Mesenchymal stem cell (in vitro differentiated cells and primary cell): ENCODE measurements around the gene VIM.
"Not testable (repeated sequence)": the region's sequence is repeated elsewhere in the genome, so short reads cannot be mapped to it uniquely, and the experiment has no call there.

Experiments
- DNase-seq: peaks from one replicate; pipeline ENCODE4 v3.0.0-alpha.2; 2013
- H2AFZ ChIP-seq: one replicate; pipeline ENCODE4 v1.6.1; 2013; ENCODE audit warnings: low read depth, mild to moderate bottlenecking, control low read depth, inconsistent platforms, low read length, moderate library complexity
- H2AK5ac ChIP-seq: 2 replicates; pipeline ENCODE4 v1.6.1; 2013; ENCODE audit warnings: low read length, moderate library complexity, mild to moderate bottlenecking, inconsistent platforms; ENCODE audit not compliant: severe bottlenecking
- H2BK120ac ChIP-seq: one replicate; pipeline ENCODE4 v1.6.1; 2013; ENCODE audit warnings: low read depth, mild to moderate bottlenecking, inconsistent platforms, low read length, moderate library complexity
- H2BK12ac ChIP-seq, 2 experiments: one replicate each; pipeline ENCODE4 v1.6.1; 2013; ENCODE audit warnings: inconsistent platforms in 2 of 2, low read length in 2 of 2, mild to moderate bottlenecking in 2 of 2, moderate library complexity in 2 of 2, control low read depth in 1 of 2
- H2BK15ac ChIP-seq: one replicate; pipeline ENCODE4 v1.6.1; 2013; ENCODE audit warnings: mild to moderate bottlenecking, low read depth, inconsistent platforms; ENCODE audit not compliant: poor library complexity, severe bottlenecking
- H2BK5ac ChIP-seq: 2 replicates; pipeline ENCODE4 v1.6.1; 2013; ENCODE audit warnings: low read depth, mild to moderate bottlenecking, low read length, control low read depth, inconsistent platforms; ENCODE audit not compliant: poor library complexity, severe bottlenecking
- H3K14ac ChIP-seq, 2 experiments: one replicate each; pipeline ENCODE4 v1.6.1; 2013; ENCODE audit warnings: inconsistent platforms in 2 of 2, low read length in 2 of 2, control low read depth in 1 of 2, mild to moderate bottlenecking in 1 of 2, moderate library complexity in 1 of 2
- H3K18ac ChIP-seq, 2 experiments: one replicate each; pipeline ENCODE4 v1.6.1; 2013; ENCODE audit warnings: inconsistent platforms in 2 of 2, low read length in 2 of 2, control low read depth in 1 of 2, low read depth in 1 of 2, mild to moderate bottlenecking in 1 of 2
- H3K23ac ChIP-seq, 2 experiments: one replicate each; pipeline ENCODE4 v1.6.1; 2013; ENCODE audit warnings: inconsistent platforms in 2 of 2, low read length in 2 of 2, mild to moderate bottlenecking in 2 of 2, moderate library complexity in 2 of 2, control low read depth in 1 of 2
- H3K27ac ChIP-seq: 2 replicates; pipeline ENCODE4 v1.5.1; 2013; ENCODE audit warnings: mild to moderate bottlenecking, moderate library complexity, low read length, control low read depth, inconsistent platforms; ENCODE audit not compliant: poor library complexity, severe bottlenecking
- H3K27me3 ChIP-seq, 2 experiments: 2 replicates each; pipeline versions ENCODE4 v1.6.1 to v1.7.0; 2013; ENCODE audit warnings: low read length in 2 of 2, mild to moderate bottlenecking in 2 of 2, moderate library complexity in 2 of 2, control low read depth in 1 of 2, inconsistent platforms in 1 of 2; ENCODE audit not compliant: control insufficient read depth in 1 of 2, insufficient read depth in 1 of 2
- H3K36me3 ChIP-seq, 2 experiments: 2 replicates each; pipeline versions ENCODE4 v1.6.1 to v1.7.0; 2013; ENCODE audit warnings: low read length in 2 of 2, control low read depth in 1 of 2, inconsistent platforms in 1 of 2, low read depth in 1 of 2, mild to moderate bottlenecking in 1 of 2; ENCODE audit not compliant: insufficient read depth in 2 of 2, control insufficient read depth in 1 of 2
- H3K4ac ChIP-seq, 2 experiments: one replicate each; pipeline ENCODE4 v1.6.1; 2013; ENCODE audit warnings: inconsistent platforms in 2 of 2, low read length in 2 of 2, mild to moderate bottlenecking in 2 of 2, moderate library complexity in 2 of 2, control low read depth in 1 of 2, low read depth in 1 of 2
- H3K4me1 ChIP-seq: 2 replicates; pipeline ENCODE4 v1.6.1; 2013; ENCODE audit warnings: low read depth, low read length, control low read depth; ENCODE audit not compliant: control insufficient read depth, insufficient read depth
- H3K4me2 ChIP-seq: 2 replicates; pipeline ENCODE4 v1.6.1; 2013; ENCODE audit warnings: low read length, mild to moderate bottlenecking, inconsistent platforms; ENCODE audit not compliant: poor library complexity, severe bottlenecking
- H3K4me3 ChIP-seq, 2 experiments: 2 replicates each; pipeline versions ENCODE4 v1.5.1 to v1.7.0; 2013; ENCODE audit warnings: low read length in 2 of 2, mild to moderate bottlenecking in 2 of 2, control low read depth in 1 of 2, low read depth in 1 of 2; ENCODE audit not compliant: insufficient read depth in 1 of 2
- H3K79me1 ChIP-seq: replicated peaks from 2 replicates; pipeline ENCODE4 v1.6.1; 2013; ENCODE audit warnings: mild to moderate bottlenecking, control low read depth, low read length, inconsistent platforms; ENCODE audit not compliant: poor library complexity, severe bottlenecking
- H3K9ac ChIP-seq: 2 replicates; pipeline ENCODE4 v1.7.0; 2013; ENCODE audit warnings: mild to moderate bottlenecking, low read length, moderate library complexity
- H3K9me3 ChIP-seq: 2 replicates; pipeline ENCODE4 v1.7.0; 2013; ENCODE audit warnings: mild to moderate bottlenecking, low read length; ENCODE audit not compliant: control insufficient read depth
- H4K8ac ChIP-seq: one replicate; pipeline ENCODE4 v1.6.1; 2013; ENCODE audit warnings: inconsistent platforms, mild to moderate bottlenecking, low read length, moderate library complexity
- H4K91ac ChIP-seq: one replicate; pipeline ENCODE4 v1.6.1; 2013; ENCODE audit warnings: mild to moderate bottlenecking, low read length, inconsistent platforms
- WGBS: methylation state at CpG from one replicate; pipeline ENCODE4 v1.1.7; 2013; ENCODE audit warnings: mixed read lengths; 5-methylcytosine and 5-hydroxymethylcytosine counted together

The VIM gene

DNA sequence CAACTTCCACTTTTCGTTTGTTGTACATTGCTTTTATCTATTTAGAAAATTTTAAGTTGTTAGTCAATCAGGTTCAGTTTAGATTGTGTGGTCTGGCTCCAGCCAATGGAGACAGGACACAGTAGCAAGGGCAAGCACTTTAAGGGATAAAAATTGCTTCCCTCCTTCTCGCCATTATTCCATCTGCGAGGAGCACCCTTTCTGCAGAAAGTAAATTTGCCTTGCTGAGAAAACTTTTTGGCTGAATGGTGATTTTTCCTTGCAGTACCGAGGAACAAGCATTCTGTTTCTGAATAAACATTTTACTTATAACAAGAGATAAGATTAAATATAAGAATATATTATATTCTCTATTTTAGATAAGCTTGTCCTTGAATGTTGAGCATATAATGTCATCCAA lies 34.5 kb downstream of the VIM start:
- Histone ChIP-seq H3K79me1 (no peaks in the 10 kb centered on the region), H3K4ac (no peak overlapping the region), H3K14ac (no peak overlapping the region), H2AFZ (no peak overlapping the region), H3K4me3 (peak overlapping the region in 1 of 2 experiments; percentile 32), H4K91ac (no peak overlapping the region), H3K36me3 (no peaks in the 10 kb centered on the region), H3K27me3 (no peaks in the 10 kb centered on the region), H2AK5ac (no peak overlapping the region), H3K9ac (no peak overlapping the region), H2BK15ac (no peak overlapping the region), H2BK12ac (no peak overlapping the region), H2BK5ac (no peak overlapping the region), H3K9me3 (peaks cover 53% of the 10 kb centered on the region), H3K27ac (no peak overlapping the region), H3K4me1 (no peaks in the 10 kb centered on the region), H2BK120ac (no peak overlapping the region), H3K4me2 (no peak overlapping the region), H3K18ac (no peak overlapping the region), H3K23ac (no peak overlapping the region), H4K8ac (no peak overlapping the region)
- 89% methylated on average over 2 of the region's 4 CpGs for WGBS
- no peak for DNase-seq

DNA sequence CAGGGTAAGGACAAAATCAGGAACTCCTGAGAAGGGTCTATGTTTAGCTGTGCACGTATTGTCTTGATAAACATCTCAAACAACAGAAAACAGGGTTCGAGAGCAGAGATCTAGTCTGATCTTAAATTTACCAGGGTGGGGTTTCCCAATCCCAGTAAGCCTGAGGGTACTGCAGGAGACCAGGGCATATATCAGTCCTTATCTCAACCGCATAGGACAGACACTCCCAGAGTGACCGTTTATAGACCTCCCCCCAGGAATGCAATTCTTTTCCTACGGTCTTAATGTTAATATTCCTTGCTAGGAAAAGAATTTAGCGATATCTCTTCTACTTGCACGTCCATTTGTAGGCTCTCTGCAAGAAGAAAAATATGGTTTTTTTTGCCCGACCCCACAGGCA lies 35.5 kb downstream of the VIM start:
- H4K8ac ChIP-seq, result no peak overlapping the region
- H3K27ac ChIP-seq, result no peak overlapping the region
- no peak overlapping the region for H3K4me2 ChIP-seq
- H3K9me3 ChIP-seq, result peaks cover 53% of the 10 kb centered on the region
- H3K23ac ChIP-seq, result no peak overlapping the region
- 89% methylated on average over 8 of the region's 8 CpGs for WGBS
- no peak overlapping the region for H4K91ac ChIP-seq
- H2AK5ac ChIP-seq, result no peak overlapping the region
- no peaks in the 10 kb centered on the region for H3K4me1 ChIP-seq
- H2BK15ac ChIP-seq, result no peak overlapping the region
- H3K4me3 ChIP-seq, result no peak overlapping the region
- no peak overlapping the region for H3K9ac ChIP-seq
- H3K79me1 ChIP-seq, result no peaks in the 10 kb centered on the region
- no peaks in the 10 kb centered on the region for H3K27me3 ChIP-seq
- H3K18ac ChIP-seq, result no peak overlapping the region
- H3K14ac ChIP-seq, result no peak overlapping the region
- no peak overlapping the region for H2BK120ac ChIP-seq
- no peak overlapping the region for H2BK5ac ChIP-seq
- H2BK12ac ChIP-seq, result no peak overlapping the region
- H3K4ac ChIP-seq, result no peak overlapping the region
- H3K36me3 ChIP-seq, result no peaks in the 10 kb centered on the region
- no peak for DNase-seq
- no peak overlapping the region for H2AFZ ChIP-seq

DNA sequence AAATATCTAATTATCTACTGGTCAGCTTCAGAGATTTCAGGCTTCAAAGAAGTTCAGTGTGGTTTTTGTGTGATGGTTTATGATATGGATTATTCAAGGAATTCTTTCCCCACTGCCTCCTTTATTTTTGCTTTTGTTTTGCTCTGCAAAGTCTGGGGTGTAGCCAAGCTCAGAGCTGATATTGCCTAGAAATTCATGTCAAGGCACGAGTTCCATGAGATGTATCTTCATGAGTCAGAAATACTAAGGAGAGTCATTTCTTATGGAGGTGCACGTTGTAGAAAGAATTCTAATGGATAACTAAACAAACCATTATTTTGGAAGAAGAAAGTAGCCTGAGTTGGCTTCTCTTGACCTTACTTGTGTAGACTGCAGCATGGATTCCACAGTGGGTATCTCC lies 37.4 kb downstream of the VIM start:
- H4K91ac ChIP-seq, result no peak overlapping the region
- DNase-seq, result no peak
- no peak overlapping the region for H3K14ac ChIP-seq
- H3K27ac ChIP-seq, result no peak overlapping the region
- WGBS, result 77% methylated on average over 1 of the region's 2 CpGs
- no peak overlapping the region for H2BK5ac ChIP-seq
- no peak overlapping the region for H3K23ac ChIP-seq
- no peaks in the 10 kb centered on the region for H3K27me3 ChIP-seq
- H3K4me2 ChIP-seq, result no peak overlapping the region
- no peak overlapping the region for H3K4me3 ChIP-seq
- no peak overlapping the region for H2AK5ac ChIP-seq
- no peak overlapping the region for H2BK15ac ChIP-seq
- H3K9ac ChIP-seq, result no peak overlapping the region
- H4K8ac ChIP-seq, result no peak overlapping the region
- no peak overlapping the region for H3K18ac ChIP-seq
- H2BK120ac ChIP-seq, result no peak overlapping the region
- no peaks in the 10 kb centered on the region for H3K4me1 ChIP-seq
- H2BK12ac ChIP-seq, result no peak overlapping the region
- peaks cover 50% of the 10 kb centered on the region for H3K9me3 ChIP-seq
- no peak overlapping the region for H2AFZ ChIP-seq
- H3K79me1 ChIP-seq, result no peaks in the 10 kb centered on the region
- no peaks in the 10 kb centered on the region for H3K36me3 ChIP-seq
- no peak overlapping the region for H3K4ac ChIP-seq

DNA sequence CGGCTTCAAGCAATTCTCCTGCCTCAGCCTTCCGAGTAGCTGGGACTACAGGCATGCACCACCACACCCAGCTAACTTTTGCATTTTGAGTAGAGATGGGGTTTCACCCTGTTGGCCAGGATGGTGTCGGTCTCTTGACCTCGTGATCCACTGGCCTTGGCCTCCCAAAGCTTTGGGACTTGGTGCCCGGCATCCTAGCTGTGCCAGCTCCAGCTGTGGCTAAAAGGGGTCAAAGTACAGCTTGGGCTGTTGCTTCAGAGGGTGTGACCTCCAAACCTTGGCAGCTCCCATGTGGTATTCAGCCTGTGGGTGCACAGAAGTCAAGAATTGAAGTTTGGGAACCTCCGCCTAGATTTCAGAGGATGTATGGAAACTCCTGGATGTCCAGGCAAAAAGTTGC lies 38.5 kb downstream of the VIM start:
- not testable (repeated sequence) for H2AFZ ChIP-seq, H3K14ac ChIP-seq, H3K4me2 ChIP-seq, H4K91ac ChIP-seq, H3K9ac ChIP-seq, H3K23ac ChIP-seq, H2AK5ac ChIP-seq, H3K36me3 ChIP-seq, H3K79me1 ChIP-seq, H3K18ac ChIP-seq, DNase-seq, H3K4me1 ChIP-seq, H2BK12ac ChIP-seq, H2BK5ac ChIP-seq, H3K4me3 ChIP-seq, H2BK15ac ChIP-seq, H3K4ac ChIP-seq, H4K8ac ChIP-seq, H3K27ac ChIP-seq, H2BK120ac ChIP-seq, H3K27me3 ChIP-seq
- 87% methylated on average over 6 of the region's 6 CpGs for WGBS
- H3K9me3 ChIP-seq, result peaks cover 42% of the 10 kb centered on the region
